Measurements from ENCODE around the gene GNGT1.

- TF ChIP-seq CTCF (conservative IDR thresholded peaks at IDR 0.05) (no peak), ZFX (IDR thresholded peaks at IDR 0.05) (no peak)
Observed at GRCh38 chr7:93949423-93949822, 43.1 kb downstream of the GNGT1 start.

Measured in C4-2B (cell line).